Epidermal melanocyte (primary cell): Measurements from ENCODE around the gene ABHD11.
"Not testable (repeated sequence)": the region's sequence is repeated elsewhere in the genome, so short reads cannot be mapped to it uniquely, and the experiment has no call there.

ENCODE experiments used
- DNase-seq: peaks from one replicate; pipeline ENCODE4 v3.0.0; 2011; ENCODE audit warnings: low spot score; ENCODE audit not compliant: insufficient read length

ABHD11 gene

DNA sequence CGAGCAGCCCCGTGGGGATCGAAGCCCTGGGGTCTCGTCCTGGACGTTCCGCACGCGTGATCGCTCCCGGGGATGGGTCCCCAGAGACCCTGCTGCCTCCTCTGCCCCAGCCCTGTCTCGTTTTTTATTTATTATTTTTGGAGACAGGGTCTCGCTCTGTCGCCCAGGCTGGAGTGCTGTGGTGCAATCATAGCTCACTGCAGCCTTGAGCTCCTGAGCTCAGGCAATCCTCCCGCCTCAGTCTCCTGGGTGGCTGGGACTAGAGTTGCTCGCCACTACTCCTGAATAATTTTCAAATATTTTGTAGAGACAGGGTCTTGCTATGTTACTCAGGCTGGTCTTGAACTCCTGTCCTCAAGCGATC lies 18.8 kb downstream of the ABHD11 start:
- no peak for DNase-seq

GRCh38 chr7:73718905-73719805 lies 19.4 kb downstream of the ABHD11 start, which contains the start of gene STX1A:
STX1A (minus strand) TSS chr7:73719669; CDS start chr7:73719631, 38 bp downstream.
- DNase-seq, result peak; percentile 82

DNA sequence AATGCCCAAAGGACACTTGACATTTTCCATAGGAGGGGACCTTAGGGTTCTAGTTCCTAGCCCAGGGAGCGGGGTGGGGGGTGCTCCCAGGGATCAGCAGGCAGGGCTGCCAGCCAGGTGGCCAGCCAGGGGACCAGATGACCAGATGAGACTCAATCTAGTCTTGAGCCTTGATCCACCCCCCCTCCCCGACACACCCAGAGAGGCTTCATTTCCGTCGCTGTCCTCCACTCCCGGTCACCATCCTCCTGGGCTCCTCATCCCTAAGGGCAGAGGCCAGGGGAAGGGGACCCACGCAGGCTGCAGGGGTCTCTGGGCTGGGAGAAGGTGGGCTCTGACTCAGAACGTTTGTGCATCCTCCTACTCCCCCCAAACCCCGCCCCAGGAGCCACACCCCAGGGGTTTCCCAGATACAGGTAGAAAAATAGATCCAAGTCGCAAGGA lies 20.1 kb downstream of the ABHD11 start:
- no peak for DNase-seq

DNA sequence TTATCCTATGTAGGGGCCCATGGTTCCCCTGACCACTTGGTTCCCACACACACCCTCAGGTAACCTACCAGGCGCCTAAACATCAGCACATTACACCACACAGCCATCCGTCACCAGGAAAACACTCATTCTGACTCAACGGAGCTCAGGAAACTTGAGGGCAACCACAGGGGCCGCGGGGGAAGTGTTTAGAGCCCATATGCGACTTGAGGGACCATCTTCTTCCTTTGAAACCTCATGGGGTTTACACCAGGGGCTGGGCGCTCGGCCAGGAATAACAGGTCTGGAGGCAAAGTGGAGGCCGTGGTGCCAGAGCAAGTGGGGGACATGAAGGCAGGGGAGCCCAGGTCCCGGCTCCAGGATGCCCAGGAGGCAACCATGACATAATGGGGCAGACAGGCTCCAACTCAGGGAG lies 20.6 kb downstream of the ABHD11 start:
- DNase-seq, result no peak

- DNase-seq, result peak; percentile 9
Measured at GRCh38 chr7:73717025-73717807, 21.4 kb downstream of the ABHD11 start.

DNA sequence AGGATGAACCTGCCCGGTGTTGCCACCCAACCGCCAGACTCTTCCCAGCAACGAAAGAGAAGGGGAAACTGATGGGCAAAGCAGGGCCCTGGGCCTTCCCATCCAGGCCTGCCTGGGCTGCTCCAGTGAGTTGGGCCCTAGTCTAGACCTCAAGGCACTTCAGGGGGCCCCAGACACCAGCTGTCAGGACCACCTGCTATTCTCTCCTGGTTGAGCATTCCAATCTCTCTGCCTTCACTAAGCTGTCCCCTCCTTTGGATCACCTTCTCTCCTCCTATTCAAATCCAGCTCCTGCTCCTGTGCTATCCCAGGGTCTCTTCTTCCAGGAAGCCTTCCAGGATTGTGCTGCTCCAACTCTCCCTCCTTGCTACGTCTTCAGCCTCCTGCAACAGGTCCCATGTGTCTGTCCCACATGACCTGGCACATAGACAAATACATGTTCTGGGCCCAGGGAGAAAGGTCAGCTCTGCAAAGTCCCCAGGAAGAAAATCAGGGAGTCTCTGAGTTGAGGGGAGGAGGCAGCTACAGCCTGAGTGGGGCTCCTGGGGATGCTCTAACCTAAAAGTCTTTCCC lies 22.2 kb downstream of the ABHD11 start:
- DNase-seq, result peak; percentile 10

DNA sequence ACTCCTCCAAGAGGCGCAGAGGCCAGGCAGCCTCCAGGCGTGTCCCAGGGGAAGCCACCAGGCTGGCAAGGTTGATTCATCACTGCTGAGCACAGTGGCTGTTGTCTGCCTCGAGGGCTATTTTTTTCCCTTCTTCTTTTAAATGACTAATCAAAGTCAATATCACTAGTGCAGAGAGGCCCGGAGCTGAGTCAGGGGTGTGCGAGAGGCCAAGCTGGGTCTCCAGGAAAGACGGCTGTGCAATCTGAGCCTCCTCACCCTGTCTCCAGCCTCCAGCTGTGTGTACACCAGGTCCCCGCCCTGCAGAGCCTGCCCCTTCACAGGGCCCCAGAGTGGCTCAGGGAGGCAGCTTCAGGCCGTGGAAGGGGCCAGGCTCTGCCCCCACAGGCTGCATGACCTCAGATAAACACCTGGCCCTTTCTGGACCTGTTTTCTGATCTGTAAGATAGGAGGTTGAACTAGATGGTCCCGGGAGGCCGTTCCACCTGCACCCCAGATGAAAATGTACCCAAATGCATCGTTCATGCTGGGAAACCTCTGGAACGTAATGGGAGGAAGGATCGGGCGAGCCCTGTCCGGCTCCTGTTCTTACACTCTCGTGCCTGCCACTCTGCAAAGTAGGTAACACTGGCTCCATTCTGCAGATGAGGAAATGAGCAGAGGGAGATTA lies 22.8 kb downstream of the ABHD11 start:
- peak; percentile 70 for DNase-seq

GRCh38 chr7:73713319-73713718 lies 25.3 kb downstream of the ABHD11 start:
- DNase-seq, result not testable (repeated sequence)

DNA sequence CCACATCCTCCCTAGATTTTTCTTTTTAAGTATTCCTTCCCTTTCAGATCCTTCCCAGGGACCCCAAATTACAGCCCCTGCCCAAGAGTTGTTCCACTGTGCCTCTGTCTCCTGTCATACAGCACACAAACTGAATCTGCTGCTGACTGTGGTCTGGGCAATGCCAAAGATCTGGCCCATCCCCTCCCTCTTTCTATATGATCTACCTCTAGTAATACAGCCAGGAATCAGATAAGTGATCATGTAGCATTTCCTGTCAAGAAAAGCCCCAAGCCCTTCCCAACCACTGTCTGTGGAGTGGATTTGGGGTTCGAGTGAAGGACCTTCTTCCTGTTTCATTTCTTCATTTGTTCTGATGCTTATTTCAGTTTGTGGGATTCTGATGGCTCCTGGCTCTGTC lies 25.8 kb downstream of the ABHD11 start:
- DNase-seq, result peak; percentile 10

DNA sequence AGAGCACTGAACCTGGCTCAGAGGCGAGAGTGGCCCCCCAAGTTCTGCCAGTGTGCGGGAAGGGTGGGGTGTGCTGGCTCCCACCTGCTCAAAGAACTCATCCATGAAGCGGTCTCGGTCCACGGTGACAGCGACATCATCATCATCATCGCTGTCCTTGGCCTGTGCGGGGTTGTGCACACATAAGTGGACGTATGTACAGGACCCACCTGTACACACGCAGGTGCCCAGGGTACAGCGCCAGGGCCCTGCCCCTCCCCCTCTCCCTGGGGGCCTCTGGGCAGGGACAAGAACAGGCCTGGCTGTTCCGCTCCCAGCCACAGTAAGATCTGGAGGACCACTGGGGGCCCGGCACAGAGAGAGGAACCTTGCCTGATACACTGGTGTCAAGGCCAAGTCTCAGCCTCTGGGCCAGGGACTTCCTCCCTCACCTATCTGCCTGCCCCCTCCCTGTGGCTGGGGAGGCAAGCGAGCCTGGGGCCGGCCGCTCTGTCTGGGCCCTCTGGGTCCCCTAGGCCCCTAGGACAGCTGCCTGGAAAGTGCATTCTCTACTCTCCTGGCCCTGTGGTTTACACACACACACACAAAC lies 29.5 kb downstream of the ABHD11 start:
- DNase-seq, result no peak

DNA sequence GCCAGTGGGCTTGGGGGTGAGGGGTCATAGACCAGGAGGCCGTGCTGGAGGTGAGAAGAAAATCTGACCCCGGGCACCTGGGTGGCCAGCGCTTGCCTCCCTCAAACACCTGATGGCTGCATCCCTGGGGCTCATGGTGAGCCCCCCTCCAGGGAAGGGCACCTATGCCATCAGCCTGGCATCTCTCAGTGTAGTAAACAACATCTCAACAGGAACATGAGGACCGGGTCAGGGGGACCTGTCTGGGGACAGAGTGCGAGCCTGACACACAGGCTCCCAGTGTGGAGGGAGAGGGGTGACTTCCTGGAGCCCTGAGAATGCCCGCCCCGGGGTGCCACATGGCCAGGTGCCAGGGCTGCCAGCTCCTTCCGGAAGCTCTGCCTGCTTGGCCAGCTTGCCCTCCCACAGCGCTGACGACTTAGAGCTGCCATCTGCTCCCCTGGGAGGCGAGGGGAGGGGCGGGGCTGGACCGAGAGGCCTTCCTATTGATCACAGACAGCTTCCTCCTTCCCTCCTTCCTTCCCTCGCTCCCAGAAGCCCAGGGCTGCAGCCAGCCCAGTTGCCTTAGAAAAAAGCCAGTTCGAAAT lies 31.5 kb downstream of the ABHD11 start:
- peak; percentile 40 for DNase-seq

- DNase-seq, result peak; percentile 17
Measured at GRCh38 chr7:73706126-73707044, 32.2 kb downstream of the ABHD11 start.

DNA sequence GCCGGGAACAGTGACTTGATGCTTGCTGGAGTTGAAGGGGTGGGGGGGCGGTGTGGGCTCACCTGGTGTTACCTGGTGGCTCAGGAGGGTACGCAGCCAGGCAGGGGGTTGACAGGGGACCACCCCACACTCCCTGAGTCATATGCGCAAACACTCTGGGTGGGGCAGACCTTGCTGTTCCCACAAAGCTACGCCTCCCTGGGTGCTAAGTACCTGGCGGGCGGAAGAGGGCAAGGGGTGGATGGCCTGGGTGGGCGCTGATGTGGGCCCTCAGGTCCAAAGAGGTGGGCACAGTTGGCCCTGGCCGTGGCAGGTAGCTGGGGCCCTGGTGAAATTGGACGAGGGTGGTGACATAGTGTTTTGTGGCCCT lies 33.1 kb downstream of the ABHD11 start:
- no peak for DNase-seq

DNA sequence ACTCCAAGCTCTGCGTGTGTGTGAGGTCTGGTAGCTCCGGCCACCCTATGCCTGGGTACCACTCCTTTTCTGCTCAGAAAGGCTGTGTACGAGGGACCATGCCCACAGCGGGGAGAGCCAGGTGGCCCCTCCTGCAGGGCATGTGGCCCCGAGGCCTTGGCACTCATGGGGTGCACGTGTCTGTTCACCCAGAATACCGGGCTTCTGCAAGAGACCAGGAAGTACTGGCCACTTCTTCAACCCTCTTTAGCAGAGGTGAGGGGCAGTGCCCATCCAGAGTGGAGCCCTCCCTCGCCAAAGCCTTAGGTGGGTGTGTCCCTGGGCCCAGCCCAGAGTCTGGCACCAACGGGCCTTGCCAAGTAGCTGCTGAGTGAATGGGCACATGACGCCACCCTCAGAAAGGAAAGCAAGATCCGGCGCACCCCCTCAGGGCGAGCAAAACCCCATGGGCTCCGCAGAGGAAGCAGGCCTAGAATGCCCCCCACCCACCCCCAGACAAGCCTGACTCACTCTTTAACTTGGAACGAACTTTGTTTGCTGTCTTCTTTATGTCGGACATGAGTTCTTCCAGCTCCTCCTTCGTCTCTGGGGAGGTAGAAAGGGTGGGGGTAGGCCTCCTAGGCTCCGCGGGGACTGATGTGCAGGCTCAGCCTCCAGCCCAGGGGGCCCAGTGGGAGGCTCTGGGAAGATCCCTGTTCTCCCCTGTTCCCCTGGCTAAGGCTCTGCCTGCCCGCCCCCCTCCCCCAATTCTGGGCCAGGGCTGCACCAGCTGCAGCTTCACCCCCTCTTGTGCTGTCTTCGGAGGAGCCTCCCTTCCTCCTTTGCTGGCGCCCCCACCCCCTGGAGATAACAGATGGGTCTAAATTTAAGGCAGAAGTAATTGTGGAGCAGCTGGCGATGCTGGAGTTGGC lies 33.7 kb downstream of the ABHD11 start:
- DNase-seq, result peak; percentile 17

DNA sequence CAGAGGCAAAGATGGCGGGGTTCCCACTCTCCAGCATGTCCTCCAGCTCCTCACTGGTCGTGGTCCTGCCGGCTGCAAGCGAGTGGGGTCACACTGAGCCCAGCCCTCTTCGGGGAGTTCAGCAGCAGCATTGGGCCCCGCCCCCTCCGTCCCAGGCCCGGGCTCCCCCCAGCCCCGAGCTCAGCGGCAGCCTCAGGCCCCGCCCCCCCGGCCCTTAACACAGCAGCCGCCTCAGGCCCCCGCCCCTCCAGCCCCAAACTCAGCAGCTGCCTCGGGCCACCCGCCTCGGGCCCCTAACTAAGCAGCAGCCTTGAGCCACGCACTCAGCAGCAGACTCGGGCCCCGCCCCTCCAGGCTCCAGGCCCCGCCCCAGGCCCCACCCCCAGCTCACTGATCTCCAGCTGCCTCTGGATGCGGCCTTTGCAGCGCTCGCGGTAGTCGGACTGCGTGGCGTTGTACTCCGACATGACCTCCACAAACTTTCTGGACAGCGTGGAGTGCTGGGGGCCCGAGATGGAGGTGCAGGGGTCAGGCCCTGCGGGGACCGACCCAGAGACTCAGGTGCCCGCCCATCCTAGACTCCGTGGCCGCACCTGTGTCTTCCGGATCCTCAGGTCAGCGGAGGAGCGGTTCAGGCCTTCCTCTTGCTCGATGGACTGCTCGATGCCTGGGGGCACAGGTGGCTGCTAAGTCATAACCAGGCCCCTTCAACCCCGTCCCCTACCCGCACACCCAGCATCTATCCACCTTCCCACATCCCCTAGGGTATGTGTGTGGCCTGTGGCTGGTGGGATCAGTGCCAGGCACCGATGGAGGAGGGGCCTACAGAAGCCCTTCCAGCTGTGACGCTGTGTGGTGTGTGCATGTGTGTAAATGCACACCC lies 34.6 kb downstream of the ABHD11 start:
- DNase-seq, result peak; percentile 25

GRCh38 chr7:73703225-73703624 lies 35.4 kb downstream of the ABHD11 start:
- no peak for DNase-seq

GRCh38 chr7:73702665-73703064 lies 35.9 kb downstream of the ABHD11 start:
- DNase-seq, result no peak

DNA sequence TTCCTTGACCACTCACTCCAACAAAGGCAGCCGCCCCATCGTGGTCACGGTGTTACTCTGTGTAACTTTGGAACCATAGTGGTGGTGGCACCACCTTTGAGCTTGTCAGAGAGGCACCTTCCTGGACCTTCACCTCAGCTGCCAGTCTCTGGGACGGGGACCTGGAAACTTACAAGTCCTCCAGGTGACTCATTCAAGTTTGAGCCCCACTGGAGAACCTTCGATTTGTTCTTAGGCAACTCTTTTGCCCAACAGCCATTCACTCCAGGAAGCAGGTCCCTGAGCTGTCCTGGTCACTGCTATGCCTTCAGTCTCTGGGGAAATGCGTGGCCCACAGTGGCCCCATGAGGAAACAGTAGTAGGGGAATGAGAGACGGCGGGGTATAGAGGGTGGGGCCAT lies 36.4 kb downstream of the ABHD11 start:
- DNase-seq, result no peak
